Stimulated activated CD4-positive, alpha-beta T cell treated with anti-CD3 and anti-CD28 coated beads, Interleukin-12 subunit alpha, Interleukin-12 subunit beta, amount 100 ng/mL, for 24 hours (primary cell): Measurements from ENCODE around the gene BCL11A.
"Not testable (repeated sequence)": the region's sequence is repeated elsewhere in the genome, so short reads cannot be mapped to it uniquely, and the experiment has no call there.

Experiments used
- DNase-seq, 2 experiments: peaks; one replicate each; pipeline ENCODE4 v3.0.0-alpha.2; 2020; ENCODE audit warnings: low read depth in 2 of 2

The BCL11A gene

DNA sequence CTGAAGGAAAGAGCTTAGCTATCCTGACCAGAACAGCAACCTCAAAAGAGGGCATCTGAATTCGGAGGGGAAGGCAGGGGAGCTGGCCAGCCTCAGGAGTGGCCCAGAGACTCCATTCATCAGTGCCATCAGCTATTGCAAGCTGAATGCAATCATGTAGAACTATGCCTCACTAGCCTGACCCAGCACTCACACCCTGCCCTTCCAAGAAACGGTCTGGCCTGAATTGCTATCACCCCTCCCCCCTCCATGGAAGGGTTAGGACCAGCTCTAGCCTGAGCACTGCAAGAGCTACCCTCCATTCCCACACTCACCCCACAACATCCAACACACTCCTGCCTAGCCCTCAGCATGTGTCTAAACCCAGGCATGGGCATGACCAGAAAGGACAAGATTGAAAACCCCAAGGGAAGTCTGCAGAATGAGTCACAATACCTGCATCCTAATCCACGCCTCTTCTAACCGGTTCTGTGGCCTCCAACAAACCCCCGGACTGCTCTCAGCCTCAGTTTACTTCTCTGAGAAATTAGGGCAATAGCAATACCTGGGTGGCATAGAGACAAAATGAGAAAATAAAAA, 120.3 kb downstream of the BCL11A start:
- no peak for DNase-seq

DNA sequence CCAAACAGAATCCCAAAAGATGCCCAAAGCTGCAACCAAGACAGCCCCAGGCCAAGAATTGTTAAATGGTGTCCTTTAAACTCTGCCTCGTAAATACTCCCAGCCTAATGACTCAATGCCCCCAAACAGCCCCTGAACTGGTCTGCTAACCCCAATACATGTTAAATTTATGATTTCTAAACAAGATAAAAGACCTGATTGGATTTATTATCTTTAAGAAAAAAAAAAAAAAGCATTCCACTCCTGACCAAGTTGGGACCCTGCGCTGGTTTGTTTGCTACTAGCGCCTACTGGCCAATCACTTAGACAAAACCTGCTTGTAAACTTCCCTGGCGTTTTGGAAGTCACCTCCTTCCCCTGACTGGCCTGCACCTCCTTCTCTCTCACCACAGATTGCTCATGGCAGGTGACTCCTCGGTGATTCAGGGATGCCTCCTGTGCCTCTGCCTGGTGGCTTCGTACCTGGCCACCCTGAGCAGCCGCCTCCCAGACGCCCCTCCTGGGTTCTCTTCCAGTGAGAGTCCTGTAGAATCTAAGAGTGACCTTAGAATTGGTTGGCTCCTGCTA, 121.3 kb downstream of the BCL11A start:
- DNase-seq = no peak

DNA sequence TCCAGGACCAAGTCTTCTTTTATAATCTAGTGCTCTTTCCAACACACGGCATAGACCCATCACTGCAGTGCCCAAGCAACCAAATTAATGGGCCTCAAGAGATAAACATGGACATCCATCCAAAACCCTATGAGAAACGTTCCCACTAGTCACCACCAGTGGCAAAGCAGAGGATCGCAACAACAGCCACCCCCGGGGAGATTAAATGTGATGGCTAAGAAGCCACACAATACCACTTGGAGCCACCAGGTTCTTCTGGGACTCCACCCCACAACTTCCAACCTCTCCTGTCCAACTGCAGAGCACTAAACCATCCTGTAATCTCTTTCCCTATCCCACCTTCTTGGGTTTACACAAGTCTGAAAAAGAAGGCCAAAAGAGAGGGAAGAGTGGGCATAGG, 123.8 kb downstream of the BCL11A start:
- DNase-seq = no peak

DNA sequence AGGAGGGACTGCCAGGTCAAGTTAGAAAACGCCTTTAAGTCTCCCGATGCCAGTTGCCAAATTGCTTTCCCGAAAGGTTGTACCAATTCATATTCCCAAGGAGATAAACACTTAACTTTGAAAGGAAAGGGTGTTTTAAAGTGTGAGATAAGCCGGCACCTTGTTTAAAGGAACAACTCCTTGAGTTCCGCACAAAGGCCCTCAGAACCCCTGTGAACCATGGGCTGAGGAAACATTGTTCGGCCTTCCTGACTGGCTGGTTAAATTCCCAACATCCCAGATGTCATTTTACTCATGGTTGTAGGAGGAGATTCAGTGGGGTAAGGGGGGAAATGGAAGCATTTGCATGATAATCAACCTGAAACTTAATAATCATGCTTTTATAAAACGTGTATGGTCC, 126.6 kb downstream of the BCL11A start:
- DNase-seq = no peak

DNA sequence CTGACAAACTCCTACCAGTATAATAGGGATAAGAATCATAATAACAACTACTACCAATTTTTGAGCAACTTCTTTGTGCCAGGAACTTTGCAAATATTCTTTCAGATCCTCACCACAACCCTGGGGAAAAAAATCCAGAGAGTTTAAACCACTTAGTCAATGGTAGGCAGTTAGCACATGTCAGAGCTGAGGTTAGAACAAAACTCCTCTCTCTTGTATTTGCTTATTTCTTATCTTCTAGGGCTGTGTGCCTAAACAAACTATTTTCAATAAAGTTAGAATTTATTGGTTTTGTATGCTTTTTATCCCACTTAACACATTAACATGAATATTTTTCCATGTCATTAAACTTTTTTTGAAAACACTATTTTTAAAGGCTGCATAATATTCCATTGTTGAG, 127.1 kb downstream of the BCL11A start:
- DNase-seq = no peak

DNA sequence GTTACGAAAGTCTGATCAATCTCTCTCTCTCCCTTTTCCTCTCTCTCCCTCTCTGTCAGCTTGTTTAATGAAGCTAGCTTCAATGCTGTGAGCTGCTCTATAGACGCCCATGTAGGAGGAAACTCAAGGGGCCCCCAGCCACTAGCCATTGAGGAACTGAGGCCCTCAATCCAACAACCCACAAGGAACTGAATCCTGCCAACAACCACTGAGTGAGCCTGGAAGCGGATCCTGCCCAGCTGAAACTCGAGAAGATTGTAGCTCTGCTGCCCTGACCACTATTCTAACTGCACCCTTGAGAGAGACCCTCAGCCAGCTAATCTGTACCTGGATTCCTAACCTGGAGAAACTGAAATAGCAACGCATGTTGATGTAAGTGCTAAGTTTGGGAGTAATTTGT, 129.2 kb downstream of the BCL11A start:
- DNase-seq = no peak

DNA sequence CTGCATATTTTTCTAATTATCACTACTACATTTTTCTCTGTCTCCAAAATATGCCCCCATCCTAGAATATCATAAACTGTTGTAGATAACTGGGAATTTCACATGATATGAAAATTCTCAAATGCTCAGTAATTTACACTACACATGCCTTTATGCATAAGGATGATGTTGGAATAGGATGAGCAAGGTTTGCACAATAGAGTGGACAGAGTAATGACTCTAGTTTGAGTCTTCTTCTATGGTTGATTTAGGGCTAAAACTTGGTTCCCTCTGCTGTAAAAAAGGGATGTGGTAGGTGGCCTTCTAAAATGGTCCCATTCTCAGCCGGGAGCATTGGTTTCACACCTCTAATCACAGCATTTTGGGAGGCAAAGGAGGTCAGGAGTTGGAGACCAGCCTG, 129.9 kb downstream of the BCL11A start:
- no peak for DNase-seq

DNA sequence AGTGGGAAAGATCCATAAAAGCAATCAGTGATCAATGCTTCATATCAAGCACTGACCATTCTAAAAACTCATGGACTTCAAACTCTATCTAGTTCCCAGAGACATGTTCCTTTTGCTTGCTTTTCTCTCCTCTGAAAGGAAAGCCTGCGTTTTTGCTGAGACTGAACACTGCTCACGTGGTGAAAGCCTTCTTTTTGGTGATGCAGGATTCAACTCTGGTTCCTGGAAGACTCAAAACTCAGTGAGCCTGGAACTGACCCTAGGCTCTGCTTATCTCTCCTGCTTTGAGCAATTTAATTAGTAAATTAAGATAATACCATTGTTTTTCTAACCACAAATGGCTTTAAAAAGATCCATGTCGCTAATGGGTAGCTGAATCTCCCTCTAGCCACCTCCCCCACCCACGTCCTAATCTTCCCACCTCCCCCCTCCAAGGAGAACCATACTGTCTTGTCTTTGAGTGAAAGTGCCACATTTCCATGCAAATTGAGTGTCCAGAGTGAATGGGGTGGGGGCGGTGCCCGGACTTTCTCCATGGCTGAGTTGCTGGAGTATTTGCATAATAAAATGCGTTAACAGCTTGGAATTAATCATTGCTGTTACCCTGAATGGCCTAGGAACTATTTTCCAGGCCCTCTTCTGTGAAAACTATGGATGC, 130.5 kb downstream of the BCL11A start:
- DNase-seq = no peak

DNA sequence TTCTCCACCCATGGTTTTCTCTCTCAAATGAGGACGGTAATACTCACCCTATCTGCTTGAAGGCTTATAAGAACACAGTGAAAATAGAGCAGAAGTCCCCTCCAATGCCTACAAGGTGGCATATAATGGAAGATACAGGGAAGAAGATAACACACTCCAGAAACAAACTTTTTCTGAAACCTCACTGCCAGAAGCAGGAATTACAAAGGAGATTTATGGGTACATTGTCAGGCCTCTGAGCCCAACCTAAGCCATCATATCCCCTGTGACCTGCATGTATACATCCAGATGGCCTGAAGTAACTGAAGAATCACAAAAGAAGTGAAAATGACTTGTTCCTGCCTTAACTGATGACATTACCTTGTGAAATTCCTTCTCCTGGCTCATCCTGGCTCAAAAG, 136.2 kb downstream of the BCL11A start:
- DNase-seq = not testable (repeated sequence)

DNA sequence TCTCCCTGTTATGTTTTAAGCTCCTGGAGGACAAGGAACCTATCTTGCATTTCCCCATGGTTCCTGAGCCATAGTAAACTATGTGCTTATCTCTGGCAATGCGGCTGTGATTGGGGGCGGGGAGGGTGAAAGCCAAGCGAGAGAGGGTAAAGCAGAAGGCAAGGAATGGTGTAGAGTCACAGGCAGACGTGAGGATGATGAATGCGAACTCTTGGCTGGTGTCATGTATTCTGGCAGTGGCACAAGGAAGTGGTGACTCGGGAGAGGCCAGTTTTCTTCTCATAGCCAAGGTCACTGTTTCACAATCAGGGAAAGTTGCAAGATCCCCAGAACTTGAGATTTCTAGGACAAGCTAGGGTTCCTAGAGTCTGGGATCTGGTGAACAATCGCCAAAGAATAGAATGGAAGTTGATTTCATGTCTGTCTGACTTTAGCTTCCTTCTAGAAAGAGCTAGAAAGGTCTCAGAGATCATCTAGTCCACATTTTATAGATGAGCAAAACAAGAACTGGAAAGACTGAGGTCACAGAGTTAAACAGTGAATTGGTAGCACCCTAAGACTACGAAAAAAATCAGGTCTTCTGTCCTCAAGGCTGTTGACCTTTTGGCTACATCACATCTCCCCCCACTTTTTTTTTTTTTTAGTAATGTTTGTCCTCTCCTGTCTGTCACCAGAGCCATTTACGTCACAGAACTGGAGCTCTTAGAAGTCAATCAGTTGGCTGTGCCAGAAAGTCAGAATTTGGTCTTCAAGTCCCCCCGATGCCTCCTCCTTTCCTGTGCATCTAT, 137.0 kb downstream of the BCL11A start:
- DNase-seq = no peak

DNA sequence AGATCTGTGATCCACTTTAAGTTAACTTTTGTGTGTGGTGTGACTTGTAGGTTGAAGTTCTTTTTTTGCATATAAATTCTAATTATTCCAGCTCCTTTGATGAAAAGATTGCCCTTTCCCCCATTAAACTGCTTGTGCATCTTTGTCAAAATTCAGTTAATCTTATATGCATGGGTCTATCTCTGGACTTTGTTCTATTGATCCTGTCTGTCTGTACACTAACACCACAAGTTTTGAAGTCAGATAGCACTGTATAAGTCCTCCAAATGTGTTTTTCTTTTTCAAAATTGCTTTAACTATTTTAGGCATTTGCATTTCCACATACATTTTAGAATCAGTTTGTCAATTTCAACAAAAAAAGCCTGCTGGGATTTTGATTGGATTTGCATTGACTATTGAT, 137.6 kb downstream of the BCL11A start:
- DNase-seq = no peak

DNA sequence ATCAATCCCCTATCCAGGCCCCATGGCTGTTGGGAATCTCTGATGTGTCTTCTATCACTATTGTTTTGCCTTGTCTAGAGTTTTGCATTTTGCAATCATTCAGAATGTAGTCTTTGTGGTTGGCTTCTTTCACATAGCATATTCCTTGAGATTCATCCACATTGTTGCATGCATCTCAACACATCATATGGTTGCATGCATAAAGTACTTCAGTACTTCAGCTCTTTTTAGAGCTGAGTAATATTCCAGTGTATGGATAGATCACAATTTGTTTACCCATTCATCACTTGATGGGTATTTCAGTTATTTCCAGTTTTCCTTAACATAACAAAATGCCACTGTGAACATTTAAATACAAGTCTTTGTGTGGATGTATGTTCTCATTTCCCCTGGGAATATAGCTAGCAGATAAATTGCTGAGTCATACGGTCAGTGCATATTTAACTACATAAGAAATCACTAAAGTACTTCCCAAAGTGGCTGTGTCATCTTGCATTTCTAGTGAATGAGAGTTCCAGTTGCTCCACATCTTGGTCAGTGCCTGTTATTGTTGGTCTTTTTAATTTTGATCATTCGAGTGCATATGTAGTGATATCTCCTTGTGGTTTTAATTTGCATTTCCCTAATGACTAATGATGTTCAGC, 138.8 kb downstream of the BCL11A start:
- no peak for DNase-seq

DNA sequence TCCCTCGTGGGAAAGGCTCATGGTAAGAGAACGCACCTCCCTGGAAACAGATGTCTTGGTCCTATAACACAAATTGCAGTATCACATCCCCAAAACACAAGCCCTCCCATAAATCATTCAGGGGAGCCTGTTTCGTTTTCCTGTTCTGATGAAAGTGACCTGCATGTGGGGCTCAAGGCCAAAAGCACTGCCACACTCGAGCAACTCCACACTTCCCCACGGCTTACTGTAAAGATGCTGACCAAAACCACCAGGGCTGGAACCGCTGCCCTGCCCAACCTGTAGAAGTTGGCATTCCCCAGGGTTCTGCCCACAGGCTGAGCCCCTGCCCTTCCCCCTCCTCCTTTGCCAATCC, 139.7 kb downstream of the BCL11A start:
- DNase-seq = no peak

DNA sequence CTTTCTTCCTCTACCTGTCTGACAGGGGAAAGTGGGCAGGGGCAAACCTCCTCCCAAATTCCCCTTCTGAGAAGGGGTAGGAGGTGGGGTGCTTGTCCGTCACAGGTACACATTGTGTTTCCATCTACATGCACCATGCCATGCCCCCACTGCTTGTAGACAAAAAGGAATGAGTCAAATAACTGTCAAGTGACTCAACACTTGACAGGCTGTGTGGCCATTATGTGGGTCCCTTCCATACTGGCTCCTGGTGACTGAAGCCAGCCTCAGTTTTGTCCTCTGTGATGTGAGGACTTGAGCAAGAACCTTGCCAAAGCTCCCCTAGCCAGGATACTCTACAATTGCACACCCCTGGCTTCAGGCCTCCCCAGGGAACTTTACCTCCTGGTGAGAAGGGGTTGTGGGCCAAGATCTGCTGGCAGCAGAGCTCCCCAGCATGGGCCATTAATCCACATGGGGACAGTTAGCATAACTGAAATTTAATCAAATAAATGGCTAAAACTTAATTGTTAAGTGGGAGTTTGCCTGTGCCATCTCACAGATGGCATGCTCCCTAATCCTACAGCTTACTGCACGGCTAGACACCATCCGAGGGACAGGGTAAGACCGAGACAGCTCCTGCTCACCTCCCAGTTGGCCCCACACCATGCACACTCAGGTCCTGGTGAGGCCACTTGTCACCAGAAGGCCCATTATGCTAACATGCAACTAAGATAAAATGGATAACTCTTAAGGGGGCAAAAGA, 140.2 kb downstream of the BCL11A start:
- DNase-seq = no peak

DNA sequence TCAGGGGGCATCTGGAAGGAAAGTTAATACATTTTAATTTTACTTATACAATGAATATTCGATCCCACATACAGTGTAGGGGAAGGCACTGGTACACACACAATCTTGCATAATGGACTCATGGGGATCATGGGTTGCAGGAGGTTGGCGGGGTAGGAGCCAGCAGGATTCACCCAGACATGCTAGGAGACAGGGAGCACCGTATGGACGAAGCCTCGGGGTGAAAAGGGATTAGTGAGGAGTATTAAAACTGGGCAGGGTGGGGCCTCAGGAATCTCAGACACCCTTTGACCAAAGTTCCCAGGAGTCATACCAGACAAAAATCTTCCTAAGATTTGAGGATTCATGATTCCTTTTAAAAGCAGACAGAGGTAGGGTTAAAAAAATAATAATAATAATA, 140.8 kb downstream of the BCL11A start:
- DNase-seq = no peak

DNA sequence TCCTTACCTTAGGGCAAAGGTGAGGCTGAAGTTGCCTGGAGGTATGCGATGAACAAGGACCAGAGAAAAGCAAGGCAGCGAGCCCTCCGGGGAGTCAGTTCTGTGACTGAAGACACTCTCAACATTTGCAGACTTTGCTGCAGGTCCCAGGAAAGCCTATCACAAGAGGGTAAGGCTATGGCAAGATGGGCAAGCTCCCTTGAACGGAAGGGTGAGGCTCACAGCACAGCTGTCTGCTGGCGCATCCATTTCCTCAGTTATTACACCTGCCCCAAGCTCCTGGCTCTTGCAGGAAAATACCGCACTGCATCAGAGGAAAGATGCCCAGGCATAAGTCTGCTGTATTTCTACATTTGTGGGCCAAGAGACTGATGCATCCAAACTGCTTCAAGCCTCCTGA, 141.4 kb downstream of the BCL11A start:
- DNase-seq = no peak

DNA sequence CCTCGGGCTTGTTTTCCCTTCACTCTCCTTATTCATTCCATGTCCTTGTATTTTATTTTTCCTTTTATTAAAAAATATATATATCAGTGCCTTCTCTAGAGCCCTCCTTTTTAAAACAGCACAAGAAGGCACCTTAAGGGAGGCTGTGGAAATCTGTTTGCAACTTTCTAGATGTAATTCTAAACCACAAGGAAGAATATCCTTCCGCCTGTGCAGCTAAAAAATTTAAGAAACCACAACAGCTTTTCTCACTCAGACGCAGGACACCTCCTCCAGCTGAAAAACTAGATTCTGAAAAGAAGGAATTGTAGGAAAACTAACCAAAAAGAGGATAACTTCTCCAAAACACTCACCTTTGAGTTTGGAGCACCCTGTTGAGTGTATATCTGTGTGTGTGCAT, 142.2 kb downstream of the BCL11A start:
- DNase-seq = no peak

DNA sequence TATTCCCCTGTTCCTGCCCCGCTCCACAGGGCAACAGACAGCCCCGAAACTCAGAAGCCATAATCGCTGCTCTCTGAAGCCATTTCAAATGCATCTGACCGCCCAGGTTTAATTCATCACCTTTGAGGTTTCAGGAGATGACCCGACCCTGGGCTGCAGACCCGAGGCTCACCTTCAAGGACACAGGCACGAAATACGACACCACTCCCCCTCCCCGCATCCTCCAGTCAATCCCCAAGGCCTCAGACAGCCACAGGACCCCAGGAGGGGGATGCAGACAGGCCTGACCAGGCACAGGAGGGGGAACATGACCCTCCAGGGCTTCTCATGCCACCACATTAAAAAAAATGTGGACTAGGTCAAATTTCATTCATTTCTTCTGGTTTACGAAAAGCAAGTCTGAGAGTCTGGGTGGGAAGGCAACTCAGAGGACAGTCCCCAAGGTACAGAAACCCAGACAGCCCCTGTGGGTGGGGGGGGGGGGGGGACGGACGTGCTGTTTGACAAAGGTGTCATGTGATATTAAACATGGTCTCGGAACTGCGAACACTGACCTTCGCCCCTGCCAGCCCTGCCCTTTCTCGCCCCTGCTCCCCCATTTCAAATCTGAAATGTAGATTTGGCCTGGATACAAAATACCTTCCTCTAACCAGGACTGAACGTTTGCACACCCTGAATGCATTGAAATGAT, 142.9 kb downstream of the BCL11A start:
- DNase-seq = no peak

DNA sequence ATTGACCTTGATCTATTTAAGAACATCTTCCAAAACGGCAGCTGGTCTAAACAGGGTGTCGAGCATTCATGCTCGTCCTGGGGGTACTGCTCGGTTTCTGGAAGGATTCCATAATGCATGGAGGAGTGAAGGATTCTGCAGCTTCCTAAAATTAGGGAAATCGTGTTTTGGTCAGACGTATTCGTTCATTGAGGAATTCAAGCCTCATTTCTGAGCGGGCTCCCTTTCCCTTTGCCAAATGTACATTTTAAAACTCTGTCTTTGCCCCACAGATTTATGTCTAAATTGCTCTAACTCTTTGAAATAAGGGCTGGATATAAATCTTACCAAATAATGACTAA, 144.0 kb downstream of the BCL11A start:
- no peak for DNase-seq

DNA sequence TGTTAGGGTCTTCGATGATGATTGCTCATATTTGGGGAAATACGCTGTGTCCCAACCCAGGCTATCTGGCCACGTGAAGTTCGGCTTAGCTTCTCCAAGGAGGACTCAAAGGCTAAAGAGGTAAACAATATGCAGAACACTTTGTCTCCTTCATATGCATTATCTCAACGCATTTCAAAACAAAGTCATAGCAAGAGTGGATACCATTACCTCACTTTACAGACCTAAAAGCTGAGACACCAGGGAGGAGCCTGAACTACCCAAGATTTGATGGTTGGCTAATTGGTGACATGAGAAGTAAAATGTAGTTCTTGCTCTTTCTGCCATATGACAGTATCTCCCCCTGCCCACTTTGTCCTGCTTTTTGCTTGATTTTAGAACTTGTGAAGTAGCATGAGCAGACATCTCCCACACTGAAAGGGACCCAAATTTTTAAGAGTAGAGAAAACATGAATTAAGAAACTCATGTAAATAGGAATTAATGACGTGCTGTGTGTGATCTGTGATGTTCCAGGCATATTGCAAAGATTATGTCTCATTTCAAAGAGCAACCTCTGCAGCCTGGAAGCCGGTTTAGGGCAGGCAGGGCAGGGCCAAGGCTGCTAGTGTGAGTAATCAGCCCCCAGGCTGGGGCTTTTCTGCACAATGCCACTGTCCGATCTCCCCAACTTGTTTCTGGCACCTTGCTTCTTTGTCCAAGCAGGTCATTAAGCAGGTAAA, 144.5 kb downstream of the BCL11A start:
- no peak for DNase-seq

DNA sequence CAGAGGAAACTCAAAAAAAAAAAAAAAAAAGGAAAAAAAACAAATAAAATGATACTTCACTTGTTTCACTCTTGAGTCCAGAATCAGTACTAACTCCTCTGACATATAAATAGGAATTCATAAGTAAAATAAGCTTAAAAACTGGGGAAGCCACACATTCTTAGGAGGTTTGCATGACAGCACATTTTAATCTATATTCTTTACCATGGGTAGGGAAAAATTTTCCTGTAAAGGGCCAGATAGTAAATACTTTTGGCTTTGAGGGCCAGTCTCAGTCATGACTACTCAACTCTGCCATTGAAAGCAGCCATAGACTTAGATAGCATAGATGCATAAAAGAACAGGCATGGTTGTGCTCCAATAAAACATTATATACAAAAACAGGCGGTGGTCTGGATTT, 145.2 kb downstream of the BCL11A start:
- no peak for DNase-seq
